SK-N-SH (cell line): ENCODE measurements around the gene BNC2. TPM values are rescaled to one million over a fixed set of nuclear protein-coding genes. Genes with fewer than 3 reads are reported as not detected.

Experiments
- CTCF ChIA-PET: fragments of 300-600, 350-600 bp; formaldehyde crosslinking; extraction: SDS; loops from one replicate; lab custom pipeline; 2021; lab: Yijun Ruan, JAX
- POLR2A ChIA-PET: fragments of 350-600 bp; sonication (Branson Sonifier 250); formaldehyde crosslinking; extraction: SDS; loops from one replicate; lab custom pipeline; 2020; ENCODE audit warnings: antibody characterized with exemption, inconsistent platforms; lab: Yijun Ruan, JAX
- DNase-seq: peaks from one replicate; pipeline ENCODE4 v3.0.0; 2012
- H2AFZ ChIP-seq: fragments of 200-600 bp; sonication (generic); 2 replicates; pipeline ENCODE4 v1.8.1; 2016; ENCODE audit warnings: antibody characterized with exemption, mild to moderate bottlenecking, low read depth
- H3F3A ChIP-seq: fragments of 200-600 bp; sonication (generic); replicated peaks from 2 replicates; pipeline ENCODE3; 2016; ENCODE audit warnings: antibody characterized with exemption, mild to moderate bottlenecking; ENCODE audit not compliant: insufficient read depth
- H3K27ac ChIP-seq, 2 experiments: fragments of 200-500 bp in 1 of 2; fragments of 200-600 bp in 1 of 2; sonication (Bioruptor generic) in 1 of 2; sonication (generic), shearing (Covaris generic) in 1 of 2; 2 replicates each; pipeline versions ENCODE4 v1.5.1 to v1.6.1; 2014 to 2016; ENCODE audit warnings: low read depth in 2 of 2, inconsistent platforms in 1 of 2, low read length in 1 of 2, mild to moderate bottlenecking in 1 of 2, mixed read lengths in 1 of 2
- H3K27me3 ChIP-seq: fragments of 200-600 bp; sonication (generic), shearing (Covaris generic); 2 replicates; pipeline ENCODE4 v1.6.1; 2016; ENCODE audit warnings: mixed run types; ENCODE audit not compliant: insufficient read depth
- H3K36me3 ChIP-seq, 2 experiments: fragments of 200-500 bp in 1 of 2; fragments of 200-600 bp in 1 of 2; sonication (Bioruptor generic) in 1 of 2; sonication (generic) in 1 of 2; replicated peaks in 1 of 2; 2 replicates each; pipeline versions ENCODE3 to v1.5.1; 2014 to 2016; ENCODE audit warnings: low read length in 1 of 2, mild to moderate bottlenecking in 1 of 2; ENCODE audit not compliant: insufficient read depth in 2 of 2, control insufficient read depth in 1 of 2
- H3K4me1 ChIP-seq, 2 experiments: fragments of 200-500 bp in 1 of 2; fragments of 200-600 bp in 1 of 2; sonication (Bioruptor generic) in 1 of 2; sonication (generic), shearing (Covaris generic) in 1 of 2; 2 replicates each; pipeline versions ENCODE4 v1.5.1 to v1.6.1; 2014 to 2016; ENCODE audit warnings: low read depth in 1 of 2, low read length in 1 of 2, mixed run types in 1 of 2; ENCODE audit not compliant: insufficient read depth in 2 of 2, control insufficient read depth in 1 of 2
- H3K4me2 ChIP-seq: fragments of 200-600 bp; sonication (generic), shearing (Covaris generic); 2 replicates; pipeline ENCODE4 v1.6.1; 2017; ENCODE audit warnings: mixed run types
- H3K4me3 ChIP-seq, 2 experiments: fragments of 200-500 bp in 1 of 2; fragments of 200-600 bp in 1 of 2; sonication (Bioruptor generic) in 1 of 2; sonication (generic), shearing (Covaris generic) in 1 of 2; 2 replicates each; pipeline versions ENCODE4 v1.5.1 to v1.8.1; 2014 to 2016; ENCODE audit warnings: low read depth in 2 of 2, inconsistent platforms in 1 of 2, low read length in 1 of 2, mild to moderate bottlenecking in 1 of 2, mixed read lengths in 1 of 2, moderate library complexity in 1 of 2
- H3K79me2 ChIP-seq: fragments of 200-600 bp; sonication (generic); 2 replicates; pipeline ENCODE4 v1.8.1; 2017; ENCODE audit warnings: mild to moderate bottlenecking; ENCODE audit not compliant: insufficient read depth
- H3K9ac ChIP-seq: fragments of 200-600 bp; sonication (generic); 2 replicates; pipeline ENCODE4 v1.6.1; 2017; ENCODE audit warnings: mixed run types
- H3K9me2 ChIP-seq: fragments of 200-600 bp; sonication (generic); 2 replicates; pipeline ENCODE4 v1.6.1; 2017; ENCODE audit warnings: mixed run types
- H3K9me3 ChIP-seq: fragments of 200-600 bp; sonication (generic); 2 replicates; pipeline ENCODE4 v1.6.1; 2017; ENCODE audit warnings: mixed run types, mild to moderate bottlenecking, moderate library complexity
- H4K20me1 ChIP-seq: fragments of 200-600 bp; sonication (generic); 2 replicates; pipeline ENCODE4 v1.6.1; 2017; ENCODE audit warnings: mild to moderate bottlenecking, mixed run types; ENCODE audit not compliant: insufficient read depth
- CHD2 ChIP-seq: fragments of 150-350 bp; IDR thresholded peaks from 2 replicates; pipeline ENCODE4 v1.6.1; 2018; ENCODE audit warnings: low read length; ENCODE audit not compliant: partially characterized antibody
- EP300 ChIP-seq, 2 experiments: IDR thresholded peaks; 2 replicates each; pipeline versions ENCODE4 v1.4.0 to v1.6.1; 2012; ENCODE audit warnings: borderline replicate concordance in 1 of 2, low read depth in 1 of 2, low read length in 1 of 2
- FOSL2 ChIP-seq: IDR thresholded peaks from 2 replicates; pipeline ENCODE4 v1.4.0; 2012; ENCODE audit warnings: low read depth, mild to moderate bottlenecking, moderate library complexity, borderline replicate concordance
- FOXJ3 ChIP-seq: sonication (generic); formaldehyde crosslinking; IDR thresholded peaks from 2 replicates; pipeline ENCODE4 v1.5.1; 2020; ENCODE audit warnings: mild to moderate bottlenecking, missing genetic modification reagents
- GABPA ChIP-seq: IDR thresholded peaks from 2 replicates; pipeline ENCODE4 v1.4.0; 2012; ENCODE audit warnings: low read depth, mild to moderate bottlenecking
- GATA2 ChIP-seq: sonication (generic); formaldehyde crosslinking; IDR thresholded peaks from 2 replicates; pipeline ENCODE4 v1.5.0; 2020; ENCODE audit warnings: mild to moderate bottlenecking, missing genetic modification reagents
- JUND ChIP-seq: IDR thresholded peaks from 2 replicates; pipeline ENCODE4 v1.4.0; 2012
- MEF2A ChIP-seq: IDR thresholded peaks from 2 replicates; pipeline ENCODE4 v1.4.0; 2012; ENCODE audit warnings: low read depth, borderline replicate concordance
- MXI1 ChIP-seq: IDR thresholded peaks from 2 replicates; pipeline ENCODE4 v1.6.1; 2012; ENCODE audit warnings: mild to moderate bottlenecking, low read depth, low read length, improper control_type of control experiment
- NFIC ChIP-seq: IDR thresholded peaks from 2 replicates; pipeline ENCODE4 v1.4.0; 2012; ENCODE audit warnings: borderline replicate concordance
- NRF1 ChIP-seq: IDR thresholded peaks from 2 replicates; pipeline ENCODE4 v1.6.1; 2012; ENCODE audit warnings: low read depth, mild to moderate bottlenecking, low read length
- REST ChIP-seq: IDR thresholded peaks from 2 replicates; pipeline ENCODE4 v1.6.1; 2012; ENCODE audit warnings: mild to moderate bottlenecking, low read depth, low read length, moderate library complexity
- RFX5 ChIP-seq: IDR thresholded peaks from 2 replicates; pipeline ENCODE4 v1.6.1; 2012; ENCODE audit warnings: mild to moderate bottlenecking, improper control_type of control experiment, low read length
- RXRA ChIP-seq: IDR thresholded peaks from 2 replicates; pipeline ENCODE4 v1.4.0; 2012; ENCODE audit warnings: low read depth, mild to moderate bottlenecking, borderline replicate concordance
- SIN3A ChIP-seq: IDR thresholded peaks from 2 replicates; pipeline ENCODE4 v1.6.1; 2012; ENCODE audit warnings: low read depth, mild to moderate bottlenecking, low read length, moderate library complexity, borderline replicate concordance
- TAF1 ChIP-seq: IDR thresholded peaks from 2 replicates; pipeline ENCODE4 v1.6.1; 2012; ENCODE audit warnings: low read depth, mild to moderate bottlenecking, low read length, moderate library complexity, borderline replicate concordance
- TCF12 ChIP-seq: IDR thresholded peaks from 2 replicates; pipeline ENCODE4 v1.4.0; 2012
- TEAD4 ChIP-seq: IDR thresholded peaks from 2 replicates; pipeline ENCODE4 v1.4.0; 2012; ENCODE audit warnings: mild to moderate bottlenecking, borderline replicate concordance; ENCODE audit not compliant: insufficient read depth
- USF2 ChIP-seq: fragments of 150-350 bp; IDR thresholded peaks from 2 replicates; pipeline ENCODE4 v1.6.1; 2017; ENCODE audit warnings: antibody characterized with exemption, low read length, low read depth, borderline replicate concordance
- YY1 ChIP-seq: IDR thresholded peaks from 2 replicates; pipeline ENCODE4 v1.4.0; 2012; ENCODE audit warnings: low read depth, mild to moderate bottlenecking
- WGBS: methylation state at CpG from one replicate; pipeline ENCODE4 v1.1.6; 2017; ENCODE audit warnings: low lambda C conversion rate; 5-methylcytosine and 5-hydroxymethylcytosine counted together
- polyA plus RNA-seq, 3 experiments: library from polyadenylated mRNA; depleted of rRNA; stranded (reverse); fragments of >200 nt; gene quantifications; 2 replicates each; pipeline ENCODE4 v1.2.3, GENCODE V29; 2012
- TF ChIP-seq, protein P1 (sequence below): fragments of 150-350 bp; IDR thresholded peaks from 2 replicates; pipeline ENCODE4 v1.6.1; 2016; ENCODE audit warnings: mild to moderate bottlenecking, low read depth, low read length
- TF ChIP-seq, protein P2 (sequence below): fragments of 200-600 bp; sonication (generic); IDR thresholded peaks from 2 replicates; pipeline ENCODE4 v1.6.1; 2017; ENCODE audit warnings: antibody characterized with exemption, mild to moderate bottlenecking, moderate library complexity
- TF ChIP-seq, protein P3 (sequence below): IDR thresholded peaks from 2 replicates; pipeline ENCODE4; 2012
- TF ChIP-seq, protein P4 (sequence below): IDR thresholded peaks from 2 replicates; pipeline ENCODE4 v1.4.0; 2012; ENCODE audit warnings: low read depth
- TF ChIP-seq, protein P5 (sequence below): IDR thresholded peaks from 2 replicates; pipeline ENCODE4 v1.4.0; 2012; ENCODE audit warnings: low read depth, borderline replicate concordance

The BNC2 gene
- polyA plus RNA-seq, 1 of the 3 experiments (the other 2 are of a cell fraction): 8.8 TPM

GRCh38 chr9:16434526-16434925 lies 435.9 kb downstream of the BNC2 start:
- Histone ChIP-seq H2AFZ (no peak overlapping the region), H3K4me2 (no peak overlapping the region), H3F3A (peaks cover 9% of the 10 kb centered on the region), H3K27ac (peak overlapping the region; percentile 43 to 45; a peak in 3 of 4 replicates), H3K9me2 (no peaks in the 10 kb centered on the region), H3K9ac (no peak overlapping the region), H3K9me3 (no peaks in the 10 kb centered on the region), H3K4me1 (peaks cover 0 to 2% of the 10 kb centered on the region in 2 experiments; a peak in 2 of 4 replicates), H3K36me3 (peaks cover 0 to 26% of the 10 kb centered on the region in 2 experiments), H3K79me2 (no peaks in the 10 kb centered on the region), H3K4me3 (no peak overlapping the region), H3K27me3 (no peaks in the 10 kb centered on the region), H4K20me1 (no peaks in the 10 kb centered on the region)
- POLR2A ChIA-PET: no interaction called here
- no peak for DNase-seq
- CTCF ChIA-PET: no interaction called here
- WGBS: 54% methylated on average over 6 of the region's 6 CpGs
- TF ChIP-seq TCF12 (peak; percentile 98), RFX5 (no peak), FOXJ3 (CRISPR knock-in tag) (no peak), USF2 (no peak), GABPA (no peak), MXI1 (no peak), SIN3A (no peak), TAF1 (no peak), CHD2 (no peak), EP300 (IDR thresholded peaks at IDR 0.05; ENCODE audit: borderline replicate concordance in 1 of 2, low read depth in 1 of 2, low read length in 1 of 2) (peak in 1 of 2 experiments; percentile 89; a peak in 2 of 4 replicates), FOSL2 (peak; percentile 68; the same call in 1 of the 2 replicates), GATA2 (CRISPR knock-in tag) (no peak), RXRA (no peak), REST (no peak), TEAD4 (peak; percentile 80), YY1 (no peak), NRF1 (no peak), MEF2A (no peak), NFIC (peak; percentile 16; the same call in 1 of the 2 replicates), JUND (peak; percentile 80; the same call in 1 of the 2 replicates)
- TF ChIP-seq, protein P1, sequence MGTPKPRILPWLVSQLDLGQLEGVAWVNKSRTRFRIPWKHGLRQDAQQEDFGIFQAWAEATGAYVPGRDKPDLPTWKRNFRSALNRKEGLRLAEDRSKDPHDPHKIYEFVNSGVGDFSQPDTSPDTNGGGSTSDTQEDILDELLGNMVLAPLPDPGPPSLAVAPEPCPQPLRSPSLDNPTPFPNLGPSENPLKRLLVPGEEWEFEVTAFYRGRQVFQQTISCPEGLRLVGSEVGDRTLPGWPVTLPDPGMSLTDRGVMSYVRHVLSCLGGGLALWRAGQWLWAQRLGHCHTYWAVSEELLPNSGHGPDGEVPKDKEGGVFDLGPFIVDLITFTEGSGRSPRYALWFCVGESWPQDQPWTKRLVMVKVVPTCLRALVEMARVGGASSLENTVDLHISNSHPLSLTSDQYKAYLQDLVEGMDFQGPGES: no peak
- TF ChIP-seq, protein P2, sequence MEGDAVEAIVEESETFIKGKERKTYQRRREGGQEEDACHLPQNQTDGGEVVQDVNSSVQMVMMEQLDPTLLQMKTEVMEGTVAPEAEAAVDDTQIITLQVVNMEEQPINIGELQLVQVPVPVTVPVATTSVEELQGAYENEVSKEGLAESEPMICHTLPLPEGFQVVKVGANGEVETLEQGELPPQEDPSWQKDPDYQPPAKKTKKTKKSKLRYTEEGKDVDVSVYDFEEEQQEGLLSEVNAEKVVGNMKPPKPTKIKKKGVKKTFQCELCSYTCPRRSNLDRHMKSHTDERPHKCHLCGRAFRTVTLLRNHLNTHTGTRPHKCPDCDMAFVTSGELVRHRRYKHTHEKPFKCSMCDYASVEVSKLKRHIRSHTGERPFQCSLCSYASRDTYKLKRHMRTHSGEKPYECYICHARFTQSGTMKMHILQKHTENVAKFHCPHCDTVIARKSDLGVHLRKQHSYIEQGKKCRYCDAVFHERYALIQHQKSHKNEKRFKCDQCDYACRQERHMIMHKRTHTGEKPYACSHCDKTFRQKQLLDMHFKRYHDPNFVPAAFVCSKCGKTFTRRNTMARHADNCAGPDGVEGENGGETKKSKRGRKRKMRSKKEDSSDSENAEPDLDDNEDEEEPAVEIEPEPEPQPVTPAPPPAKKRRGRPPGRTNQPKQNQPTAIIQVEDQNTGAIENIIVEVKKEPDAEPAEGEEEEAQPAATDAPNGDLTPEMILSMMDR: no peak
- TF ChIP-seq, protein P3, sequence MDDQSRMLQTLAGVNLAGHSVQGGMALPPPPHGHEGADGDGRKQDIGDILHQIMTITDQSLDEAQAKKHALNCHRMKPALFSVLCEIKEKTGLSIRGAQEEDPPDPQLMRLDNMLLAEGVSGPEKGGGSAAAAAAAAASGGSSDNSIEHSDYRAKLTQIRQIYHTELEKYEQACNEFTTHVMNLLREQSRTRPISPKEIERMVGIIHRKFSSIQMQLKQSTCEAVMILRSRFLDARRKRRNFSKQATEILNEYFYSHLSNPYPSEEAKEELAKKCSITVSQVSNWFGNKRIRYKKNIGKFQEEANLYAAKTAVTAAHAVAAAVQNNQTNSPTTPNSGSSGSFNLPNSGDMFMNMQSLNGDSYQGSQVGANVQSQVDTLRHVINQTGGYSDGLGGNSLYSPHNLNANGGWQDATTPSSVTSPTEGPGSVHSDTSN: peak; percentile 65
- TF ChIP-seq, protein P4, sequence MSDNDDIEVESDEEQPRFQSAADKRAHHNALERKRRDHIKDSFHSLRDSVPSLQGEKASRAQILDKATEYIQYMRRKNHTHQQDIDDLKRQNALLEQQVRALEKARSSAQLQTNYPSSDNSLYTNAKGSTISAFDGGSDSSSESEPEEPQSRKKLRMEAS: peak; percentile 52; the same call in 1 of the 2 replicates
- TF ChIP-seq, protein P5, sequence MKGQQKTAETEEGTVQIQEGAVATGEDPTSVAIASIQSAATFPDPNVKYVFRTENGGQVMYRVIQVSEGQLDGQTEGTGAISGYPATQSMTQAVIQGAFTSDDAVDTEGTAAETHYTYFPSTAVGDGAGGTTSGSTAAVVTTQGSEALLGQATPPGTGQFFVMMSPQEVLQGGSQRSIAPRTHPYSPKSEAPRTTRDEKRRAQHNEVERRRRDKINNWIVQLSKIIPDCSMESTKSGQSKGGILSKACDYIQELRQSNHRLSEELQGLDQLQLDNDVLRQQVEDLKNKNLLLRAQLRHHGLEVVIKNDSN: no peak
